IMR-90 (cell line): Measurements from ENCODE around the gene COL5A1.

ENCODE experiments used
- CEBPB ChIP-seq: IDR thresholded peaks from 2 replicates; pipeline ENCODE4 v1.6.1; 2012; ENCODE audit warnings: low read depth, low read length, improper control_type of control experiment
- MAZ ChIP-seq: IDR thresholded peaks from 2 replicates; pipeline ENCODE4 v1.6.1; 2012; ENCODE audit warnings: low read depth, mild to moderate bottlenecking, low read length, improper control_type of control experiment, moderate library complexity, borderline replicate concordance
- MXI1 ChIP-seq: IDR thresholded peaks from 2 replicates; pipeline ENCODE4 v1.6.1; 2012; ENCODE audit warnings: low read depth, mild to moderate bottlenecking, low read length, moderate library complexity, borderline replicate concordance
- RFX5 ChIP-seq: IDR thresholded peaks from 2 replicates; pipeline ENCODE4 v1.8.0; 2012; ENCODE audit warnings: low read depth, mild to moderate bottlenecking, low read length, moderate library complexity
- TF ChIP-seq, protein P1 (sequence below): conservative IDR thresholded peaks from 2 replicates; pipeline ENCODE4 v1.5.1; 2012; ENCODE audit warnings: mild to moderate bottlenecking, low read depth, low read length, improper control_type of control experiment

DNA sequence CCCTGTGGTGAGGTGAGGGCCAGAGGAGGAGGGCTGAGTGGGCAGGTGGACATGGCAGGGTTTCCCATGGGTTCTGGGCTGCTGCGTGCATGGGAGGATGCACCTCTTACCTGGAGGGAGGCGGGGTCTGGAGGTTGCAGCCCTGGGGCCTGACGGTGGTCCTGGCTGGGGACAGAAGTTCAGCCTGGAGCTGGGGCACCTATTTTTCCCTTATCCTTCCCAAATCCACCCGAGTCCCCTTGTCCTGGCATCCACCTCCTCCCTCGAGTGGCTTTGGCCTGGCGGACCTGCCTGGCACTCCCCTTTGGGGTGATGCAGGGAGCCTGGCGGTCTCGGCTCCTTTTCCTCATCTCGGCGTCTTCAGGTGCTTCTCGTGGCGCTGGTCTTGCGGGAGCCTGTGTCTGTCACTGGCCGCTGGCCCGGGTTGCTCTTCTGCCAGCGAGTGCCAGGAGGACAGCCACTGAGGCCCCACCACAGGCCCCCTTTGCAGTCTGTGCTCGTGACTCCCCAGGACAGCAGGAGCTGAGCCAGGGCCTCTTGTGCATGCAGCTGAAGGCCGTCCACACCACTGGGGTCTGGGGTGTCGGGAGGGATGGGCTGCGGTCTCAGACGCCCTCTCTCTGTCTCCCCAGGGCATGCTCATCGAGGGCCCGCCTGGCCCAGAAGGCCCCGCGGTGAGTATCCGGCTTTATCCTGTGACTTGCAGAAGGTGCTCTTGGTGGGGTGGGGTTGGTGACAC is 96.4 kb downstream of the COL5A1 start:
- TF ChIP-seq MAZ, result no peak
- TF ChIP-seq, protein P1, sequence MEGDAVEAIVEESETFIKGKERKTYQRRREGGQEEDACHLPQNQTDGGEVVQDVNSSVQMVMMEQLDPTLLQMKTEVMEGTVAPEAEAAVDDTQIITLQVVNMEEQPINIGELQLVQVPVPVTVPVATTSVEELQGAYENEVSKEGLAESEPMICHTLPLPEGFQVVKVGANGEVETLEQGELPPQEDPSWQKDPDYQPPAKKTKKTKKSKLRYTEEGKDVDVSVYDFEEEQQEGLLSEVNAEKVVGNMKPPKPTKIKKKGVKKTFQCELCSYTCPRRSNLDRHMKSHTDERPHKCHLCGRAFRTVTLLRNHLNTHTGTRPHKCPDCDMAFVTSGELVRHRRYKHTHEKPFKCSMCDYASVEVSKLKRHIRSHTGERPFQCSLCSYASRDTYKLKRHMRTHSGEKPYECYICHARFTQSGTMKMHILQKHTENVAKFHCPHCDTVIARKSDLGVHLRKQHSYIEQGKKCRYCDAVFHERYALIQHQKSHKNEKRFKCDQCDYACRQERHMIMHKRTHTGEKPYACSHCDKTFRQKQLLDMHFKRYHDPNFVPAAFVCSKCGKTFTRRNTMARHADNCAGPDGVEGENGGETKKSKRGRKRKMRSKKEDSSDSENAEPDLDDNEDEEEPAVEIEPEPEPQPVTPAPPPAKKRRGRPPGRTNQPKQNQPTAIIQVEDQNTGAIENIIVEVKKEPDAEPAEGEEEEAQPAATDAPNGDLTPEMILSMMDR, result no peak
- TF ChIP-seq CEBPB, result no peak
- no peak for TF ChIP-seq MXI1
- TF ChIP-seq RFX5, result no peak
